ENCODE data around the gene IL3. TPM values are rescaled to one million over a fixed set of nuclear protein-coding genes. Genes with fewer than 3 reads are reported as not detected.

The IL3 gene
- total RNA-seq, 2 experiments from 2014 or later: not detected

DNA sequence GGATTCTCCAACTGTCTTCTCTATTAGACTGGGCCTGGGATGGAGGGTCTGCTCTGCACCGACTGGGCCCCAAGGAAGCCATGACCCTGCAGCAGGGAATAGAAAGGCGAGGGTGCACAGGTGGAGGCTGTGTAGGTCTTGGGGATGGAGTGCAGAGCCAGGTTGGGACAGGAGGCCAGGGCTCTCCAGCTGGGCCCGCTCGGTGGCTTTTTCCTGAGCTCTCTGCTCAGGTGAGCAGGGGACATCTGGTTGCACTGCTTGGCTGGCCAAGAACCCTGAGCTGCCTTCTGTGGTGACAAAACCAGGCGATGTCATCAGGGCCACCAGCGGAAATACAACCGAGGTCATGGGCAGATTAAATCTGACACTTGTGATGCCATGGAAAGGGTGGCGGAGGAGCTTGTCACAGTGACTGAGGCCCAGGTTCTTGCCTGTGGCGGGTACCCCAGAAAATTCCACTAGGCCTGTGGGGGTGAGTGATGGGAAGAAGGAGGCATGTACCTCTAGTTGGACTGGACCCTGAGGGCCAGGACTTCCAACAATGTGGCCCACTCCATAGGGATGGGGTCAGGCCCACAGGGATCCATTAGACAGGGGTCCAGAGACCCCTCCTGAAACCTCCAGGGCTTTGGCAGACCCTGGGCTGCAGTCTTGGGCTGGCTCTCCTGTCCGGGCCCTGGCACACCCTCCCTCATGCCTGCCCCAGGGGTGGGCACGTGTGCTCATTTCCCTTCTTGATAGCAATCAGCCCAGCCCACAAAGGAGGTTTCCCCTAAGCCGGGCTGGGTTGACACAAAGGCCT lies 4.4 kb upstream of the IL3 start:
- no peak for DNase-seq (ENCODE audit: low spot score)

DNA sequence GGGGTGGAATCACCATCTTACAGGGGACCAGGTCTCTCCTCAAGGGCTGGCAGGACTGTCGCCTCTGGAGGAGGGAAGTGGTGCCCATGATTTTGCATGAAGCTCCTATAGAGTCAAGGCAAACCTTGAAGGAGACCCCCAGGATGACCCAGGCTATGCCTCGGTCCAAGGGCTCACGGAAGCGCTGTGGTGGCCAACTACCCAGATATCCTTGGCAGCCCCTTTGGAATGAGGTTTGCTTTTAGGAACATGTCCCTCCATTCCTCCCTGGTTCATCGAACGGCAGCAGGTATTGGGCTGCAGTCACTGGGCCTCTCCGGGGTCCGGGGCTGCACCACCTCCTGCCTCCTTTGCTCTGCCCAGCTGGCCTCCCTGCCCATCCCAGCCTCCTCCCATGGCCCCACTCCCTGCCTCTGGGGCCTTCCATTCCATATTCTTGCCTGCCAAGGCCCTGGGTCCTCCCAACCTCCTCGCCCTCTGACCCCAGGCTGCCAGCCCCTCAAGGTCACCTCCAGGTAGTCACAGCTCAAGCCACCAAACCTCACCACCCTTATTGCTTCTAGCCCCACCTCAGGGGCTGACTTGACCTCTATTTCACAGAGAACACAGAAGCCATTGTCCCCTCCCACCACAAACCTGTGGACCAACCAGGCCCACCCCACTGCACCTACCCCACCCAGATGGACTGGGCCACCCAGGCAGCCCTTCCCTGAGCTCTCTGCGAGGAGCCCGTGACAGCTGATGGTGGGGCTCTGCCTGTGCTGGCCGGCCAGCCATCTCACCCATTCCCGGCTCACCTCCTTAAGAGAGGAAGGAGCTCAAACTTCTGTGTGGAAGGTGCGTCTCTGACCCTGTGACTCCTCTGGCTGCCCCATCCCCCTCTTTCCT lies 3.6 kb upstream of the IL3 start:
- Histone ChIP-seq H3K9me3 (ENCODE audit: low read length) (no peaks in the 10 kb centered on the region), H3K4me3 (ENCODE audit: low read depth, low read length, poor library complexity, severe bottlenecking) (no peak overlapping the region), H3K4me1 (ENCODE audit: insufficient read depth, low read length, poor library complexity, severe bottlenecking) (no peaks in the 10 kb centered on the region), H3K79me2 (ENCODE audit: insufficient read depth, low read depth, low read length) (no peaks in the 10 kb centered on the region), H2AFZ (ENCODE audit: low read length) (no peak overlapping the region), H4K20me1 (ENCODE audit: insufficient read depth, low read length) (no peaks in the 10 kb centered on the region), H3K9me2 (ENCODE audit: insufficient read depth, low read length) (no peaks in the 10 kb centered on the region), H3K4me2 (ENCODE audit: low read length) (no peak overlapping the region), H3K27ac (ENCODE audit: low read depth, low read length, poor library complexity, severe bottlenecking) (no peak overlapping the region), H3K36me3 (ENCODE audit: insufficient read depth, low read length) (no peaks in the 10 kb centered on the region)
- intact Hi-C loops (cut with micrococcal nuclease; ENCODE audit: unreplicated experiment): no loop called here
- POLR2A ChIA-PET: no interaction called here
- CTCF ChIA-PET (ENCODE audit: unreplicated experiment): no interaction called here
- TF ChIP-seq, protein P1, sequence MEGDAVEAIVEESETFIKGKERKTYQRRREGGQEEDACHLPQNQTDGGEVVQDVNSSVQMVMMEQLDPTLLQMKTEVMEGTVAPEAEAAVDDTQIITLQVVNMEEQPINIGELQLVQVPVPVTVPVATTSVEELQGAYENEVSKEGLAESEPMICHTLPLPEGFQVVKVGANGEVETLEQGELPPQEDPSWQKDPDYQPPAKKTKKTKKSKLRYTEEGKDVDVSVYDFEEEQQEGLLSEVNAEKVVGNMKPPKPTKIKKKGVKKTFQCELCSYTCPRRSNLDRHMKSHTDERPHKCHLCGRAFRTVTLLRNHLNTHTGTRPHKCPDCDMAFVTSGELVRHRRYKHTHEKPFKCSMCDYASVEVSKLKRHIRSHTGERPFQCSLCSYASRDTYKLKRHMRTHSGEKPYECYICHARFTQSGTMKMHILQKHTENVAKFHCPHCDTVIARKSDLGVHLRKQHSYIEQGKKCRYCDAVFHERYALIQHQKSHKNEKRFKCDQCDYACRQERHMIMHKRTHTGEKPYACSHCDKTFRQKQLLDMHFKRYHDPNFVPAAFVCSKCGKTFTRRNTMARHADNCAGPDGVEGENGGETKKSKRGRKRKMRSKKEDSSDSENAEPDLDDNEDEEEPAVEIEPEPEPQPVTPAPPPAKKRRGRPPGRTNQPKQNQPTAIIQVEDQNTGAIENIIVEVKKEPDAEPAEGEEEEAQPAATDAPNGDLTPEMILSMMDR (conservative IDR thresholded peaks at IDR 0.05; ENCODE audit: low read length): no peak
- TF ChIP-seq EZH2phosphoT487 (IDR thresholded peaks at IDR 0.05; ENCODE audit: borderline replicate concordance, low read depth, low read length): no peak
- no TSS peak for BruUV-seq (replicated peaks)
- DNase-seq (ENCODE audit: low spot score): no peak

More for the DNA sequence above, 4.4 kb upstream of the IL3 start:
- no peak overlapping the region for H3K4me2 ChIP-seq (ENCODE audit: low read length)
- H3K27ac ChIP-seq (ENCODE audit: low read depth, low read length, poor library complexity, severe bottlenecking): no peak overlapping the region
- H3K79me2 ChIP-seq (ENCODE audit: insufficient read depth, low read depth, low read length): no peaks in the 10 kb centered on the region
- no peaks in the 10 kb centered on the region for H4K20me1 ChIP-seq (ENCODE audit: insufficient read depth, low read length)
- intact Hi-C loops (cut with micrococcal nuclease; ENCODE audit: unreplicated experiment): no loop called here
- H3K9me2 ChIP-seq (ENCODE audit: insufficient read depth, low read length): no peaks in the 10 kb centered on the region
- no peaks in the 10 kb centered on the region for H3K4me1 ChIP-seq (ENCODE audit: insufficient read depth, low read length, poor library complexity, severe bottlenecking)
- ChIA-PET POLR2A (interaction anchor here (1.0 kb wide), 1 partner anchor 10 kb away, joined by 3 read pairs; no protein-coding TSS in a partner anchor), CTCF (ENCODE audit: unreplicated experiment) (no interaction called here)
- no peak for TF ChIP-seq EZH2phosphoT487 (IDR thresholded peaks at IDR 0.05; ENCODE audit: borderline replicate concordance, low read depth, low read length)
- TF ChIP-seq, protein P1 (conservative IDR thresholded peaks at IDR 0.05; ENCODE audit: low read length): no peak
- BruUV-seq (replicated peaks): no TSS peak
- H3K36me3 ChIP-seq (ENCODE audit: insufficient read depth, low read length): no peaks in the 10 kb centered on the region
- no peak overlapping the region for H2AFZ ChIP-seq (ENCODE audit: low read length)
- H3K9me3 ChIP-seq (ENCODE audit: low read length): no peaks in the 10 kb centered on the region
- no peak overlapping the region for H3K4me3 ChIP-seq (ENCODE audit: low read depth, low read length, poor library complexity, severe bottlenecking)

Measured in OCI-LY7 (cell line).